ENCODE results near the gene SULT1C3.
"Not testable (repeated sequence)": the region's sequence is repeated elsewhere in the genome, so short reads cannot be mapped to it uniquely, and the experiment has no call there.

SULT1C3 gene

GRCh38 chr2:108244667-108245414, 5.1 kb downstream of the SULT1C3 start:
- DNase-seq = no peak

GRCh38 chr2:108253106-108253505, 13.3 kb downstream of the SULT1C3 start:
- no peak for DNase-seq

- DNase-seq = no peak
These were observed 18.1 kb downstream of the SULT1C3 start for GRCh38 chr2:108257757-108258331.

GRCh38 chr2:108260773-108261172, 21.0 kb downstream of the SULT1C3 start:
- DNase-seq = no peak

GRCh38 chr2:108262036-108262435, 22.3 kb downstream of the SULT1C3 start:
- DNase-seq = no peak

- DNase-seq = no peak
These were observed 23.6 kb downstream of the SULT1C3 start for GRCh38 chr2:108263401-108263800.

GRCh38 chr2:108266218-108266617, 26.4 kb downstream of the SULT1C3 start:
- DNase-seq = no peak

GRCh38 chr2:108267101-108267500, 27.3 kb downstream of the SULT1C3 start:
- no peak for DNase-seq

- no peak for DNase-seq
These were observed 28.2 kb downstream of the SULT1C3 start for GRCh38 chr2:108268001-108268400.

- no peak for DNase-seq
These were observed 30.6 kb downstream of the SULT1C3 start for GRCh38 chr2:108270346-108270745.

GRCh38 chr2:108270768-108271506, 31.2 kb downstream of the SULT1C3 start:
- DNase-seq = no peak

GRCh38 chr2:108271691-108272253, 32.0 kb downstream of the SULT1C3 start:
- peak; percentile 11 for DNase-seq

GRCh38 chr2:108278631-108279030, 38.9 kb downstream of the SULT1C3 start:
- no peak for DNase-seq

GRCh38 chr2:108279468-108279867, 39.7 kb downstream of the SULT1C3 start:
- DNase-seq = no peak

GRCh38 chr2:108280466-108280865, 40.7 kb downstream of the SULT1C3 start:
- DNase-seq = no peak

GRCh38 chr2:108284566-108284965, 44.8 kb downstream of the SULT1C3 start:
- not testable (repeated sequence) for DNase-seq

- DNase-seq = no peak
These were observed 45.8 kb downstream of the SULT1C3 start for GRCh38 chr2:108285616-108286015.

GRCh38 chr2:108287169-108287568, 47.4 kb downstream of the SULT1C3 start:
- DNase-seq = no peak

GRCh38 chr2:108288534-108289106, 48.9 kb downstream of the SULT1C3 start, which contains the start of gene SULT1C2:
SULT1C2 (plus strand) TSS chr2:108288895; CDS start chr2:108293668, 4,773 bp downstream.
- DNase-seq = peak; percentile 54

GRCh38 chr2:108293850-108294249, 54.1 kb downstream of the SULT1C3 start:
- DNase-seq = no peak

GRCh38 chr2:108297436-108298141, 57.8 kb downstream of the SULT1C3 start:
- no peak for DNase-seq

GRCh38 chr2:108301558-108301957, 61.8 kb downstream of the SULT1C3 start:
- DNase-seq = no peak

Measured in eye (tissue), 1 donor.